HG03066 (cell line): Measurements from ENCODE around the gene RBMS3.
"Not testable (repeated sequence)": the region's sequence is repeated elsewhere in the genome, so short reads cannot be mapped to it uniquely, and the experiment has no call there.

Source experiments
- ATAC-seq: cut with Tn5 transposase; IDR thresholded peaks from one replicate; pipeline ENCODE4 v1.9.1; 2021; ENCODE audit warnings: low read depth; ENCODE audit not compliant: unreplicated experiment

RBMS3 gene

DNA sequence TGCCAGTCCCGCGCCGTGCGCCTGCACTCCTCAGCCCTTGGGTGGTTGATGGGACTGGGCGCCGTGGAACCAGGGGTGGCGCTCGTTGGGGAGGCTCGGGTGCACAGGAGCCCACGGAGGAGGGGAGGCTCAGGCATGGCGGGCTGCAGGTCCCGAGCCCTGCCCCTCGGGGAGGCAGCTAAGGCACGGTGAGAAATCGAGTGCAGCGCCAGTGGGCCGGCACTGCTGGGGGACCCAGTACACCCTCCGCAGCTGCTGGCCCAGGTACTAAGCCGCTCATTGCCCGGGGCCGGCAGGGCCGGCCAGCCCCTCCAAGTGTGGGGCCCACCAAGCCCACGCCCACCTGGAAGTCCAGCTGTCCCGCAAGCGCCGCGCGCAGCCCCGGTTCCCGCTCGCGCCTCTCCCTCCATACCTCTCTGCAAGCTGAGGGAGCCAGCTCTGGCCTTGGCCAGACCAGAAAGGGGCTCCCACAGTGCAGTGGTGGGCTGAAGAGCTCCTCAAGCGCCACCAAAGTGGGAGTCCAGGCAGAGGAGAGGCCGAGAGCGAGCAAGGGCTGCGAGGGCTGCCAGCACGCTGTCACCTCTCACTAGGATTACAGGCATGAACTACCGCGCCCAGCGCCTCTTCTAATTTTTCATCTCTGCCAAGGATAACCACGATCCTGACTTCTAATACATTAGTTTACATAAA is 192.8 kb downstream of the RBMS3 start:
- not testable (repeated sequence) for ATAC-seq

DNA sequence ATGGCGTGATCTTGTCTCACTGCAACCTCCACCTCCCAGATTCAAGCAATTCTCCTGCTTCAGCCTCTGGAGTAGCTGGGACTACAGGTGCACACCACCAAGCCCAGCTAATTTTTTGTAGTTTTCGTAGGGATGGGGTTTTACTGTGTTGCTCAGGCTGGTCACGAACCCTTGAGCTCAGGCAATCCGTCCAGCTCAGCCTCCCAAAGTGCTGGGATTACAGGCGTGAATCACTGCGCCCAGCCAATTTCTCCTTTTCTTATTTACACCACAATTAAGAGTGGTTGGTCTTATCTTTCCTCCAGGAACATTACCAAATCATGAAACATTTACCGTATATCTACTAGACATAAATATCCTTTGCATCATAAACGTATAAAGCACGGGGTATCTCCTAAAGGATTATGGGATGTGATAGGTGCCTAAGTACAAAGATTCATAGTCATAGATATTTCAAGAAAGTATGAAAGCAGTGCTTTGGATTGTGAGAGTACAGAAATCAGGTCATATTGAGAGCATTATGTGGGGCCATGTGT is 194.5 kb downstream of the RBMS3 start:
- ATAC-seq = no peak

DNA sequence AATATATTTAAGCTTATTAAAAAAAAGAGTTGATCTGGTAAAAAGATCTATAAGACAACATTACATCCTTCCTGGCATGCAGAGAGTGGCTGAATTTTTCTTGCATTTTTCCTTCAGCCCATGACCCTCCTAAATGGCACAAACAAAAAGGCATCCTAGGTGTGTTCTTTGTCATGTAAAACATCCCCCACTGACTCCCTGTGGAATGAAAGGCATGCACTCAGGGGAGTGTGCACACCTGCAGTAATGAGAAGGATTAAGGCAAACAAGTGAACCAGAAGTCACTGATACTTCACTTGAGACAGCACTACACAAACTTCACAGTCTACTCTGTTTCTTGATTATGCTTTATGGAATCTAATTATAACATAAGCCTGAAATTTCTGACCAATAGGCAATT is 195.0 kb downstream of the RBMS3 start:
- ATAC-seq = no peak

DNA sequence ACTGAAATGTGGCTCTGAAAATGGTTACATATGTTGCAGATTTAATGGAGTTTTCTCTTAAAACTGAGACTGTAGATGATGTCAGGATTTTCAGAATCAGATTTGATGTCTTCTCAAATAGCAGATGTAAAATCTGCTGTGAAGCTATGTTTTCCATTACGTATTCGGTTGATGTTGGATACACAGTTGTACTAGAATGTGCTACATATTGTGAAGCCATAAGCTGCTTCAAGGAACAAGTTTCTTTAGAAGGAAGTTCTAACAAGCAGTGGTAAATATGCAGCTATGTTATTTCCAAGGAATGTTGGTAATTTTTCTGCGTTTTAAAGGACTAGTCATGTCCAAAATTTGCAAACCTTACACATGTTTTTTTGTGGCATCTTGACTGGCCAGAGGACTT is 197.7 kb downstream of the RBMS3 start:
- ATAC-seq = no peak

DNA sequence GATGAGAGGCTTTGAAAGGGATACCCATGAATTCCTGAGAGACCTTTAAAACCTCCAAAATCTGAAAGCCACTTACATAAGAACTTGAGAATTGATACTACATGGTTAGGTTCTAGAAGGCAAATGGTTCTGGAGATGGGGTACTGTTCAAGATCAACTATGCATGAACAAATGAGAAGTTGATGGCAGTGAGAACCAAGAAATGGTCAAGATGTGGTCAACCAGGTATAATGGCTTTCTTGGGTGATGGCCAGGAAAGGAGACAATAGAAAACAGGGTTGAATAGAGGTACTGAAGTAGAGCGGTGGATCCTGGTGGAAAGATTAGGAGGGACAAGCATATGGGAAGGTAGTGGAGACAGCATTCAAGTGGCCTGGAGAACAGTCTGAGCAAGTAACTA is 200.4 kb downstream of the RBMS3 start:
- ATAC-seq = no peak

DNA sequence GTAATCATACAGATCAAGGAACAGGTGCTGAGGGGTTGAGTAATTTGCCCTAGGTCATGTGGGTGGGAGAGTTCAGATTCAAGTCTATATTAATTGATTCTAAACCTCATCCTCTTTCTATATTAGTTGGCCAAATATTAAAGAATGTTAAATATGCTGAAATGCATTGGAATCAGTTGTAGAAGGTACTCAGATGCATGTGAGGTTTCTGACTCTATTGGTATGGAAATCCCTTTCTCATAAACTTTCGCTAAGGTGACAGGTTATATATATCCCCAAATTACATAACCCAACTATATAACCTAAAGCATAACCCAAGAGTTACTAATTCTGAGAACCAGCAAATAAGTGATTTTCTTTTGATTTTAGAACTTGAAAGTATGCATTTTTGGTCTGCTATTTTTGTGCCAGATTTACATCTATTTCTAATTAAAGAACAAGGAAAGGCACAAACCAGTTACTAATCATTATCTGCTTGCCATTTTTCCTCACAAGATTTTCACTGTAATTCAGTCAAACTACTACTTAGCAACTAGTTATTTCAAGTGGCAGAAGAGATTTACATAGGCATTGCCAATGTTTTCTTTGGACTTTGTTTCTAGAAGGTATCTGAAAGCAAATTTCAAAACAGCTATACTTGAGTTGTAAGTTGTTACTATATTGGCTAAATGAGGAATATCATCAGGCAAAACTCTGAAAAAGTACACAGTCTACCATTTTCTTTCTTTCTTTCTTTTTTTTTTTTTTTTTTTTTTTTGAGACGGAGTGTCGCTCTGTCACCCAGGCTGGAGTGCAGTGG is 201.3 kb downstream of the RBMS3 start:
- ATAC-seq = no peak

DNA sequence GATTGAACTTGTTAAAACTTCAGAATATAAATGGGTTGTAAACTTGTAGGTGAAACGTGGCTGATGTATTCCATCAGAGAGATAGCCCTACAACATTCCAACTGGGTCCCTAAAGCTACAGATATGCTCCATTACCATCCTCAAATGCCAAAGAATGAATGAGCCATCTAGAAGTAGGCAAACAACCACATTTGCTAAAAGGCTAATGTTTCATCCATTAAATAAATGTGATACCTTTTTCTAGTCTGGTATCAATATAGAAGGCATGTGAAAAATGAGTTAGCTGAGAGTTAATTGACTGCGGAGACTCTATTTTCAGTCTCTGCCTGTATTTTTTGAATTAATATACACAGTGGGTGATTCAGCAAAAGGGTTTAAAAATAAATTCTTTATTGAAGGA is 203.8 kb downstream of the RBMS3 start:
- no peak for ATAC-seq

DNA sequence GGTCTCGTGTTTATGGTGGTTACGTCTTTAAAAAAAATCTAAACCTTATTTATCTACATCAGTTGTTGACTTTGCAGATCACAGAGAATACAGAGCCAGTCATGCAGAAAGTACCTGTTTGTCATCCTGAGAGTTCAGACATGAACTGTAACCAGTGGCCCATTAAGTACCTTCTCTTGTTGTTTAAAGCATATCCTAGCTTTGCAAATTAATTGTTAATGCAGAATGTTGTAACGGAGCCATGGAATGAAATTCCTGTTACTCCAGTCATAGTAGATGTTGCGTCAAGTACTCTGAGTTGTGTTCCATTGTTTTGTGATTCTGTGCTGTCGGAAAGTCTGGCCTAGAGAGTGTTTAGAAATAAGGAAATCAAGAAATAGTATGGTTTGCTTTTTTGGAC is 205.2 kb downstream of the RBMS3 start:
- no peak for ATAC-seq

DNA sequence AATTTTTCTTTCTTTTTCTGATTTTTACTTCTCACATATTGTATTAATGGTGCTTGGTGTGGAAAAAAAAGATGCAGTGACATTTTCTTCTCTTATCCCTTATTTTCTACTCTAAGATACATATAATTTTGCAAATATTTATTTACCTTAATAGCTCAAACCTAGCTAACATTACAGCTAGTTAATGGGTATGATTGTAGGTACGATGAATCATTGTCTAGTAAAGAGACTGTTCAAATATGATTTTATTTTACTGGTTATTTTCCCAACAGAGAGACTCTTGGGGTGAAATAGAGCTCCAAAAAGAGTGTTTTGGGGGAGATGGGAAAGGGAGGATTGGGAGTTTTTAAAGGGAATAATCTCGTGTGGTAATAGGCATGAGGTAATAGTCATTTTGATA is 206.0 kb downstream of the RBMS3 start:
- ATAC-seq = no peak

DNA sequence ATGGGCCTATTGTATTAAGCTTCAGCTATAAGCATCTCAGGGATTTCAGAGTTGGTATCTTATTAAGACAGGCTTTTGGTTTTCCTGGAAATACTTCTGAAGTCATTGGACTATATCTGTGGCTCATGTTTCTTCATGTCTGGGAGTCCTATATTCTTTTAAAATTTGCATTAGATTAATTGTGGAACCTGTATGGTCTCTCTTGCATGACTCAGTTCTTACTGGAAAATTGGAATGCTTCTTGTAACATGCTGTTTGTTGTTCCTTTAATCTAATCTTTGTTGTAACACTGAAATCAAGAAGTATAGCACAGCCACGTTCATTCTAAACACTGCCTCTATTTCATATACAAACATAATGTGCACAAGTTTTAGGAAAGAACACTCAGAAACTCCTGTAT is 208.1 kb downstream of the RBMS3 start:
- ATAC-seq = no peak

DNA sequence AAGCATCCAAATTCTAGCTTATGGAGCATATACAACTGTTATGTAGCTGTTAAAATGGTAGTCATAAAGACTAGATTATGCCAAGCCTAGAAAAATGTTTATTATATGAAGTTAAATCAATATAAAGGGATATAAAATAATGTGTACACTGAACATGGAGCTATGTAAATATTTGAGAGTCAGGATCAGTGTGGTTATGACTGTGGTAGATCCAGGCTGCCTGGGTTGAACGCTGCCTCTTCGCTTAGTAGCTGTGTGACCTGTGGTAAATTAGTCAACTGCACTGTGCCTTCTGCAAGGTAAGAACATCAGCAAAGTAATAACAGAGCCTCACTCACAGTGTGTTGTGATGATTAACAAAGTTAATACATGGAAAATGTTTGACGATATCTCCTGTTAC is 212.2 kb downstream of the RBMS3 start:
- ATAC-seq = no peak

DNA sequence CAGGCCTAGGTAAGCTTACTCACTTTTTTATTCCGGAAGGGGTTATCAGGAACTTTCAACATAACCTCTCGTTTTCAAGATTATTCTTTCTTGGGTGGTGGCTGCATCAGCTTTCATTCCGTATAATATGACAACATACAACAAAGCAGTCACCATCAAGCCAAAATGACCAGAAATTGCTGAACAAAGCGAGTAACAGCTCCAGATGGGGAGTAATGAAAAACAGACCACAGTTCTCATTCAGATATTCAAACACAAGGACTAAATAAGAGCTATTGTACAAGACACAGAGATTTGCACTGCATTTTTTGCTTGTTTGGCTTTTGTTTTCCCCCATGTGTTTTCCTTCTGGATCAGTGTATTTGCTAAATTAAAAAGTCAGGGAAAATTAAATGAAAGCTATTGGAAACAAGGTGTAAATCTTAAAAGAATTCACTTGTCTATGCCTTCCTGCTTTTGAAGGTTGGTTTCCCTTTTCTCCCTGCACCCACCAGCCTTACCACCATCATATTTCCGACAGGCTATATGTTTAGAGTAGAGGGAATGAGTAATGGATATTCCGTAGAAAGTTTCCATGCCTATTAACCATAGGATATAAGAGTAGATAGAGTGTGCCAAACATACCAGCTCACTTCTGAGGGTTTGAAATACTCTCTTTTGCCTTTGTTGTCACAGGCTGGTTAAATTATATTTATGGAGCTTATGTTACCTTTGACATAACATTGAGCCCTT is 213.6 kb downstream of the RBMS3 start:
- ATAC-seq = no peak

DNA sequence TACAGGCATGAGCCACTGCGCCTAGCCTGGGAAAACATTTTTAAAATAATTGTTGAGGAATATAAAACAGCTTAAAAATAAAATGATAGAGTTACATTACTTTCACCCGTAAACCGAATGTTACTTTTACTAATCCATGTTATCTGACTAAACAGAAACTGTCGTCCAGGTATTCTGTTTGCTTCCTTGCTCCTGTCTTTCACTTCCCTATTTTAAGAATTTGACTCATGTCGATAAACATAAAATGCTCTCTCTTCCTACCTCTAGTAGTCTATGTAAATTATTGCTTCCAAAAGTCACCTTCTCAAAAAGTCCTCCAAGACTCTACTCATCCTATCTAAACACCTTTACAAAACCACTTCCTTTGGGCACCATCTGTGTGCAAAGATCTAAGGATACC is 216.4 kb downstream of the RBMS3 start:
- no peak for ATAC-seq

DNA sequence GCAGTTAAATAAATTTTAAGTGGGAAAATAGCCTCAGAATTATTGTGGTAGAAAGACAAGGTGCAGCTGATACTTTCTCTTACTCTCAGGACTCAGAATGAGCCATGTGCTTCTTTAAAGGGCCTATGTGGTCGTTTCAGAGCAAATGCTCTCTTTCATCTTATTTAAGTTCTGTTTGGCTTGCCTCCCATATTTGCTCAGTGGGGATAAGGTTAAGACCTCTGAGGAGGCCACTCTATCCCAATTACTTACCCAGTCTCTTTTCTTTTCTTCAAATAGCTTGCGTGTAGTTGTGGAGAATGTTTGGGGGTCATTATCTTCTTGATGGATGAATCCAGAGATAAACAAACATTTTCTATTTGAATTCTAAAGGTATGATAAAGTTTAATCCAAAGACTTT is 221.9 kb downstream of the RBMS3 start:
- ATAC-seq = no peak

DNA sequence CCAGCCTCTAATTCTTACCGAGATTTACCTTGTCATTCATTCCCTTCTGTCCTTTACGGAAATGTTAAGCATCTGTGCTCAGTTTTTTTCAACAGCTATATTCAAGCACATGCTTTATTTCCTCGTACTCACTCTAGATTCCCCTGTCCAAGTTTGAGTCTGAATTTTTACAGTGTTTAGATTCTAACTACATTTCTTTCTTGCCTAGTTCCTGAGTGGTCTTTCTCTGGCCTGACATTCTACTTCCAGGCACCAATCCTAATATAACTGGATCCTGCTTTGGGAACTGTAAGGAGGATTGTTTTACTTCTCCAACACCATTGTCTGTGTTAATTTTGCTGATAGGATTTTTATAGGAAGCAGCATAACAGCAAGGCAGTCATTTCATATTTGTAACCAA is 222.4 kb downstream of the RBMS3 start:
- no peak for ATAC-seq

DNA sequence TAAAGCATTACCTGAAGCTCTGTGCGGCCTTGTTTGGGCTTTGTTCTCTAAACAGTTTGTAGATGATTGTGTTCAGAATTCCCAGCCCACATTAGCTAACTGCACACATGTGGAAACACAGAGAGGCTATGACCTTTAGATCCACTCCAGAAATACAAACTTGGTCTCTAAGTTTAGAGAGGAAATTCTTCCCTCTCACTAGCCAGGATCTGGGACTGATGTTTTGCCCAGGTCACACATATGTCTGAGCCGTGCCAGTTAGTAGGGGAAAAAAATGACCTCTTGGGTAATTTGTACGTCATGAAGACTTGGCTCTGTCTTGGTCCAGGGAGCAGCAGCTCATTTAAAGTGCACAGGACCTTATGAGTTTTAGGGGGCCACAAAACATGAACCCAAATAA is 223.1 kb downstream of the RBMS3 start:
- ATAC-seq = no peak

DNA sequence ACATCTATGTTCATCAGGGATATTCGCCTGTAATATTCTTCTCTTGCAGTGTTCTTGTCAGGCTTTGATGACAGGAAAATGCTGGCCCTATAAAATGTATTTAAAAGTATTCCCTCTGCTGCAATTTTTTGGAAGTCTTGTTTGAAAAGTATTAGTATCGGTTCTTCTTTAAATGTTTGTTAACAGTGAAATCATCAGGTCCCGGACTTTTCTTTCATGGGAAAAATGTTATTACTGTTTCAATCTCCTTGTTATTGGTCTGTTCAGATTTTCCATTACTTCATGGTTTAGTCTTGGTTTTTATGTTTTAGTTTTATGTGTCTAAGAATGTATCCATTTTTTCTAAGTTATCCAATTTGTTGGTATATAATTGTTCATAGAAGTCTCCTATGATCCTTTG is 225.6 kb downstream of the RBMS3 start:
- ATAC-seq = no peak

DNA sequence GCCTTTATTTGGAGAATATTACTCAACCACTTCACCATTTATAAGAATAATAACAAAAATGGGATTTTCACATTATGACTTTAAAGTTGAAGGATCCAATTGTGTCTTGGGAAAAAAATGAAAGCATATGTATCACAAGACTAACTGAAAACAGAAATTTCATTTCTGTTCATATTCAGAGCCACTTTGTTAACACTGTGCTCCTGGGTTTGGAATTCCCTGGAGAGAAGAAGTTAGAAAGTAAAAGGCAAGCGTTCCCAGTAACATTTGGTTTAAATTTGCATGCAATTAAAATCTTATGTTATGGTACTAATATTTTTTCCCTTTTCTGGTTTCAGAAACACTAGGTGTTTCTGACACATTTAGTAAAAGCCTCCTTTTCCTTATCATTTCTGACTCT is 230.8 kb downstream of the RBMS3 start:
- ATAC-seq = no peak

DNA sequence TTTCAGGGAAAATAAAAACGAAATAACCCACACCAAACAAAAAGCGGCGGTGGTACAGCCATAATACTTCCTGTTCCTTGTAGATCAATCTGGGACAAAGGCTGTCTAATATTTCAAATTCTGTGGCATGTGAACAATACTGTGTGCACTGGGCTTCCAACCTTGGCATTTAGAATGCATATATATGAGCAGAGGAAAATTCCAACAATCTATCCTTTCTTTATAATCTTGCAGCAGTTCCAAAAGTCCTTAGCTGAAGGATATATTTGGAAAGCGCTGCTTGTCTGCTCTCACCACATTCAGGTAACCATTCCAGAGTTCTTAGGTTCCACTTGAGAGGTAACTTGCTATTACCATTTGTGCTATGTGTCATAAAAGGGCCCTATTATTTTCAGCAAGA is 231.8 kb downstream of the RBMS3 start:
- no peak for ATAC-seq

DNA sequence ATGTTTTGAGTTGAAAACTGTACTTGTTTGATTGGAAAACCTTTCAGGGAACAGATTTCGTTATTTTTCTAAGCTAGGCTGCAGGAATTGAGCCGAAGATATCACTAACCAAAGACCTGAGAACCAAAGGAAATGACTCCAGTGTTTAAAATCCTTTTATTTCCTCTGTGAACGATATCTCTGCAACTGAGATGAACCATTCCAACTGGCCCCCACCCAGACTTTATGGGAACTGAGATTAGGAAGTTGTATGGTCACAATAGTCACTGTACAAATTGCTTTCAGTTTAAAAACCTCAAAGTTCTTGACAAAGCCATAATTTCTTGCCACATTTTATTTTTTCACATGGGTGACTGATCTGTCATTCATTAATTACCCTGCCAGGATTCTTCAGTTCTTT is 232.4 kb downstream of the RBMS3 start:
- no peak for ATAC-seq

DNA sequence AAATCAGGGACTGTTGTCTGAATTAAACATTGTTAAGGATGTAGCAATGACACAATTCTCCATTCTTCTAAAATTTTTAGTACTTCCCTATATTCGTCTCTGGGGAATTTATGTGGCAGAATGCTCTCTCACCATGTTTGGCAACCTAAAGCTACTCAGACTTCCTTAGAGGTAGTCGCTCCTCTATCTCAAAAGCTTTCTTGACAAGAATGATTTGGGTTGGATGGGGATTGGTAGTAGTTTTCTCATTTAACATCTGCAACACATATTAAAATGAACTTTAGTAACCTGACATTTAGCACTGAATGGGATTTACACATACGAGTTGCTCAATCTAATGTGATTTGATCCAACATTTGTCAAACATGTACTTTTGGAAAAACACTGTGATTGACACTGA is 233.3 kb downstream of the RBMS3 start:
- ATAC-seq = no peak
